ENCODE results near the gene RAD51B. TPM values are rescaled to one million over a fixed set of nuclear protein-coding genes. Genes with fewer than 3 reads are reported as not detected.

RAD51B gene
- total RNA-seq, 1 donor from 2014 or later, result 3.3 TPM

- DNase-seq (ENCODE audit: low spot score), result no peak
- no peak for ATAC-seq
Observed at GRCh38 chr14:68343534-68344118, 524.0 kb downstream of the RAD51B start.

DNA sequence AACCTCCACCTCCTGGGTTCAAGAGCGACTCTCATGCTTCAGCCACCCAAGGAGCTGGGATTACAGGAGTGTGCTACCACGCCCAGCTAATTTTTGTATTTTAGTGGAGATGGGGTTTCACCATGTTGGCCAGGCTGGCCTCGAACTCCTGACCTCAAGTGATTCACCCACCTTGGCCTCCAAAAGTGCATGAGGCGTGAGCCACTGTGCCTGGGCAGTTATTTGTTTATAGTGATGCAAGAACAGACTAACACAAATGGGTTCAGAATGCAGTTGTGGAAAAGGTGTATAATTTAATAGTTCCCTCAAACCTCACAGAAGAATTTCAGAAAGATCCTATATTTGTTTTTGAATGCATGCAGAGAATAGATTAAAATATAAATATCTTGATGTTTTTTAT is 526.2 kb downstream of the RAD51B start:
- DNase-seq (ENCODE audit: low spot score) (no peak), ATAC-seq (no peak)

GRCh38 chr14:68346556-68347343 is 527.2 kb downstream of the RAD51B start:
- no peak for ATAC-seq
- no peak for DNase-seq (ENCODE audit: low spot score)

DNA sequence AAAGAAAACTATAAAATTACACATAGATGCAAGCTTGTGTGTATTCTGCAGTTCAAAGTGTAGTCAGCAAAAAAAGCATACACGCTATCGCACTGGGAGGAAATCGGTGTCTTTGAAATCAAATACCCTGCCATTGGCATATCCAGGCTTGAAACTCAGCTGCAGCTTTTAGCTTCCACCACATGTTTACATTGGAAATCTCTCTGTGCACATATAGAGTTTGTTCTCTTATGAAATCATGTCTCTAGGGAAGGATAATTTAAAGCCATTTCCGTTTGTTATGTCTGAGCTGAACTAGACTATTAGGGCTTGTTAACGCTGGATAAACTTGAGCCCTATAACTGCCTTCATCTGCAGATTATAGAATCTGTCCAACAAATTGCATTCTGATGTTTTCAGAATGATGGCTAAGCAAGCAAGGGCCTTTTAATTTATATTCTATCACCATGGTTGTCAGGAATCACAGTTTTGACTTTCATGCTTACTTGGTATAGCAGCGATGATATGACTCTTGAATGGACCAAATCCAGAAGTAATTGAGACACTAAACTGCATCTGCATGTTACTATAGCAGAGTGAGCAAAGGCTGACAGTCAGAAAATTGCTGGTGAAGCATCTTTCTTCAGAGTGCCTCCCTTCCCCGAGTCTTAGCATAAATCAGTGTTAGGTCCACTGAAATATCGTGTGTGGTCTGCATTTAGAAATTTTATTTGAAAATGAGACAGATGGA is 530.5 kb downstream of the RAD51B start:
- DNase-seq (ENCODE audit: low spot score) (no peak), ATAC-seq (no peak)

GRCh38 chr14:68355415-68355814 is 535.8 kb downstream of the RAD51B start:
- ATAC-seq (no peak), DNase-seq (ENCODE audit: low spot score) (no peak)

GRCh38 chr14:68357777-68358176 is 538.2 kb downstream of the RAD51B start:
- DNase-seq (ENCODE audit: low spot score) (no peak), ATAC-seq (no peak)

DNA sequence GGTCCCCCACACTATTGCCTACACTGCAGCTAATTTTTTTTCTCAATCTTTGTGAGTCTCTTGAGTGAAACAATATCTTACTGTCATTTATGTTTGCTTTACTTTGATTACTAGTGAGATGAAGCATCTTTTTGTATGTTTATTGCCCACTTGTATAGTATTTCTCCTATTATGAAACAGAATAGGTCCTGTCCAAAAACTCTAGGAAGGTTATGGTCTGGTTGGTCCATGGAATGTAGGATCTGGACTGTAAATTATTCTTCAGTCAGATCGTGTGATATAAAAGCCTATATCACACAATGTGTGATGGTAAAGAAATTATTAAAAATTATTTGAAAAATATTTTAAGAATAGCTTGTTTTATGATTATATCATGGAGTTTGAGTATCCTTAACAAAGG is 538.9 kb downstream of the RAD51B start:
- ATAC-seq (no peak), DNase-seq (ENCODE audit: low spot score) (no peak)

DNA sequence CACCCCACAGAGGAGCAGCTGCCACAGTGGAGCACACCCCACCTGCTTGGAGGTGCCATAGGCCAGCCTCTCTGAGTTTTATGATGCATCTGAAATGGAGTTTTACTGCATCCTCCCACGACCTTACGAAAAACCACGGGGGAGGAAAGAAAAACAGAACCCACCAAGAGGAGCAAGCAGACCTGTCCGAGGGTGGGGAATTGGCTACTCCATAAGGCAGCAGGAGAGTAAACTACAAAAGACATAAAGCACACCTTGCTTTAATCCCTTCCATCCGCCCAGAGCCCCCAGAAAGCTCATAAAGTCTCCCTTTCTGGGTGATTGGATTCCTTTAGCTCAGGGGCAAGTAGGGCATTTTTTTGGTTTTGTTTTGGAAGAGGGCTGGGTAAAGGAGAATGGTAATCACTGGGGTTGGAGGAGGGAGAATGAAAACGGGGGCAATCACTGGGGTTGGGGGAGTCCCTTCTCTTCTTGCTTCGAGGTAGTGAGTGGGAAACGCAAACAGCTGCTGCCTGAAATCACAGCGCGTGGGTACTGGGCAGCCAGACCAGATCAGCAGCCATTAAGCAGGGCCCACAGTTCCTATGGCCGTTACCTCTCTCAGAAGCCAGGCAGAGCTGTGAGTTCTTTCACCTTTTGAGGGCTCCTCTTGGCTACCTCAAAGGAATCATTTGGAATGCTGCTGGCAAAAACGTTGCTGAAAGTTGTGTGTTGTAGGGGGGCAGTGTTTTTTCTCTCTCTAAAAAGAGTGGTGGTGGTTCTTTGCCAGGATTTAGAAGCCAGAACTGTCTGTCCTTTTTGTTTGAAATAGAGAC is 539.6 kb downstream of the RAD51B start:
- ATAC-seq (no peak), DNase-seq (ENCODE audit: low spot score) (no peak)

GRCh38 chr14:68359837-68360552 is 540.4 kb downstream of the RAD51B start:
- DNase-seq (ENCODE audit: low spot score), result no peak

DNA sequence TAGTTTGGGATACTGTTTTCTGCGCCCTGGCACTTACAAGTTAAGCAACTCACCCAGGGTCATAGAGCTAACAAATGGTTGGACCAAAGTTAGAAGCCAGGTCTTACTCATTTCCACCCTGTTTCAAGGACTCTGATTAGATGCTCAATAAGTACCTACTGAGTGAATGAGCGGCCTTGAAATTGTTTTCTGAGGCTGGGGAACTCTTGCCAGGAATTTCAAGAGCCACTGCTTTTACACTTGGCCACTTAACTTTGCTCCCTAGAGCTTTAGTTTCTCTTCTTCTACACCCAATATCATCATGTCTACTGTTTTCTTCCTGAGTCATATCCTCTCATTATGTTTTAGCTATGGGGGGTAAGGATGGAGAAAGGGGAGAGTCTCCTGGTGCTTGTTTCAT is 541.7 kb downstream of the RAD51B start:
- DNase-seq (ENCODE audit: low spot score) (no peak), ATAC-seq (no peak)

More at GRCh38 chr14:68359837-68360552, 540.4 kb downstream of the RAD51B start:
- peak; percentile 45 for ATAC-seq

DNA sequence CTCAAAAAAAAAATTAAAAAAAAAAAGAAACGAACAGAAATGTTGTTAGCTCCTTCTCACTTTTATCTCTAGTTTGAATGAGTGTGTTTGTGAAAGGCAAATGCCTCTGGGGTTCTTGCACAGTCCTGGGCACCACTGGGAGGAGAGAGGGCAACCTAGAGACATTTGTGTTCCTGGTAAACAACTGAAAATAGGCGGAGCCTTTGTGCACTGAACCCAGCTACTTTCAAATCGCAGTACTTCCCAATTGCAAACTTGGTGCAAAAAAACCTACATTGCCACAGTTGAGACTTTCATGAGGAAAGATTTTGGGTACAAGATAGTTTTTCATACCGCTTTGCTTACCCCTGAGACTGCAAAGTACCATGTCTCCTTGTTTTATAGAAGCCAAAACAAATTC is 543.3 kb downstream of the RAD51B start:
- DNase-seq (ENCODE audit: low spot score), result no peak
- ATAC-seq, result no peak

DNA sequence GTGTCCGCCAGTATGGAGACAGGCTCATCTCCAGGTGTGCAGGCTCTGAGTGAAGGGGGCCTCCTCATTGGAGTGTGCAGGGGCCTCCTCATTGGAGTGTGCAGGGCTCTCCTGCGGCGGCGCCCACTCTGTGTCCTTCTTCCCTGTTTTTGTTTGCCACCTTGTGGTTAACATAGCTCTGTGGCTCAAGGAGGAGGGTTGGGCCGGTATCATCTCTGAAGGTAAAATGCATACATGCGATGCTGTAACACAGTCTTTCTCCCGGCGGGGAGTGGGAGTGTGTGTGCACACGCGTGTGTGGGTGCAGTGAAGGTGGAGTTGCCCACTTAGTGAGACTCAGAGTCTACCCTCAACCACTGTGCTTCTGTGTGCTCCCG is 543.9 kb downstream of the RAD51B start:
- no peak for DNase-seq (ENCODE audit: low spot score)
- peak; percentile 26 for ATAC-seq

- ATAC-seq, result peak; percentile 66
- DNase-seq (ENCODE audit: low spot score), result peak; percentile 47
Observed at GRCh38 chr14:68363843-68364767, 544.5 kb downstream of the RAD51B start.

DNA sequence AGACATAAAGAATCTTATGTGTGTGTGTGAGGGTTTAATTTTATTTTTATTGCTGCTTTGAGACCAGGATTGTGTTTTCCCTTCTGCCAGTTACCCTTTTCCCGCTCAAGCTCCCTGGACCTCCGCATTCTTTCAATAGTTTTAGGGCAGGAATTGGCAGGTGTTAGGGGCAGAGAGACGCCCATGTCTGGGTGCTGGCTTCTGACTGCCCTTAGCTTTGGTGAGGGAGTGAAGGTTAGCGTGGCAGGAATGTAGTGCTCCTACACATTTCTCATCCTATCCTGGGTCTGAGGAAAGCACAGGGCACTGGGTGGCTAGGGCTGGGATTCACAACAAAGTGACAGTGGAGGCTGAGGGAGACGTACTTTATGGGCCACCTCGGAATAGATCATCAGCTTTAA is 545.2 kb downstream of the RAD51B start:
- DNase-seq (ENCODE audit: low spot score) (no peak), ATAC-seq (no peak)

DNA sequence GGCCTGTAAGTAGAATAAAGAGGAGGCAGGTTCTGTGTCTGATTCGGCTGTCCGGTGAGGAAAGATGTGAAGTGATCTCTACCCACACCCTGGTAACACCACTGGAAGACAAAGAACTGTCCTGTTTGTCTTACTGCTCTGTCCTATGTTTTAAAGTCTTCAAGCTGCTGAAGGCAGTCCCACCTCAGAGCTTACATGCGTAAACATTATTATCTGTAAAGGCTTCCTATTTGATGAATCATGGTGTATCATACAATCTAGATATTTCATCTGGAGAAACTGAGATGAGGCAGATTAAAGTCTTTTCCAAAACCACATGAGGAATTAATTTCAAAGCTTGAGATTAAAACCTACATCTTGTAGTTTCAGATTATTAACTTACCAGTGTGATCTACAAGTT is 545.6 kb downstream of the RAD51B start:
- DNase-seq (ENCODE audit: low spot score) (no peak), ATAC-seq (no peak)

GRCh38 chr14:68366656-68367055 is 547.1 kb downstream of the RAD51B start:
- ATAC-seq (no peak), DNase-seq (ENCODE audit: low spot score) (no peak)

DNA sequence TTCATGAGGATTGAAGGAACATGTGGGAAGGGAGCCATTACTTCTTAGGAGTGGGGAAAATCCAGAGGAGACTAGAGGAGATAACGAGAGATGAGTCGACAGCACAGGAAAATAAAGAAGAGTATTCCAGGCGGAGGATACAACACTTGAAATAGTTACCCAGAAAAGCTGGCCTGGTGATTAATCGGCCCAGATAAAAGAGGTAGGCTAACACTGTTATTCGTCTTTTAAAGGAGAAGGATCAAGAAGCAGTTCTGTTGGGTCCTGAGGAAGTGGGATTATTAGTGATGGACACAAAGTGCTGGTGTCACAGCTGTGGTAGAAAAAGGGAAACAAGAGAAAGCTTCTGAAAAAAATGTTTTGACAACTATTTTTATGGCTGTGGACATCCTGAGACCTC is 548.0 kb downstream of the RAD51B start:
- ATAC-seq (no peak), DNase-seq (ENCODE audit: low spot score) (no peak)

DNA sequence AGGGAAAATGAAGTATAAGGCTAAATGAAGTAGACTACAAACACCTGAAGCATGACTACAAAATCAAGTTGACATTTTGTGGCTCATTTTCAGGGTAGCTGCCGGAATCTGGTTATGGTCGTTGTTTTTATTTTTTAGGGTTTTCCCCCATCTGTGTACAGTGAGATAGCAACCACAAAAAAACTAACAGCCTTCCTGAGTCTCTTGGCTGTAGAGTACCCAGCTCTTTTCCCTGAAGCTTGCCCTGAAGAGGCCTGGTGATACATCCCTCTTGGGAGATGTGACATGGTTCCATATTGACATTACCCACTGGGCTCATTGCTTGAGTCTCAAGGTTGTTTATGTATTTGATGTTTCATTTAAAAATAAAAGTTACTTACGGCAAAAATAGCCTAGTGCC is 549.3 kb downstream of the RAD51B start:
- DNase-seq (ENCODE audit: low spot score) (no peak), ATAC-seq (no peak)

GRCh38 chr14:68369281-68370056 is 549.9 kb downstream of the RAD51B start:
- DNase-seq (ENCODE audit: low spot score) (no peak), ATAC-seq (no peak)

All from left lobe of liver (tissue), 2 donors.